GM12878 (cell line): Measurements from ENCODE around the gene TPGS2. TPM values are rescaled to one million over a fixed set of nuclear protein-coding genes. Genes with fewer than 3 reads are reported as not detected.

Experiments
- ATAC-seq: fragments of 200-7000 bp; cut with Tn5 transposase; 3 replicates; pipeline ENCODE4 v1.9.1; 2020; ENCODE audit warnings: mild to moderate bottlenecking, moderate library complexity
- BruUV-seq: library from RNA; stranded (reverse); fragments of 400-500 nt; replicated peaks from 2 replicates; lab custom pipeline; 2021; lab: Mats Ljungman, UMichigan
- CTCF ChIA-PET: fragments of 300-600 bp; sonication (Branson Sonifier 250); formaldehyde crosslinking; extraction: SDS; loops from one replicate; lab custom pipeline; 2021; ENCODE audit warnings: inconsistent platforms; lab: Yijun Ruan, JAX
- POLR2A ChIA-PET: fragments of 350-600 bp; formaldehyde crosslinking; extraction: SDS; loops from one replicate; lab custom pipeline; 2021; ENCODE audit warnings: inconsistent platforms; lab: Charles Lee
- RAD21 ChIA-PET: fragments of 300-600 bp; sonication (Branson Sonifier 250); formaldehyde crosslinking; loops from one replicate; lab custom pipeline; 2023; ENCODE audit warnings: antibody characterized with exemption; ENCODE audit not compliant: unreplicated experiment; lab: Charles Lee
- SMC1A ChIA-PET: fragments of 300-600 bp; sonication (Branson Sonifier 250); formaldehyde crosslinking; loops from one replicate; lab custom pipeline; 2023; ENCODE audit not compliant: unreplicated experiment, uncharacterized antibody; lab: Charles Lee
- DNase-seq: peaks from one replicate; pipeline ENCODE4 v3.0.0-alpha.2; 2011; ENCODE audit warnings: low read depth, low spot score
- FAIRE-seq: peaks from 3 replicates; lab custom pipeline; 2011; peaks lifted over from hg19 to GRCh38; lab: Jason Lieb, UNC
- H2AFZ ChIP-seq: 2 replicates; pipeline ENCODE4 v1.6.0; 2011; ENCODE audit warnings: low read depth, low read length, control low read depth; ENCODE audit not compliant: control insufficient read depth
- H3K27ac ChIP-seq: 2 replicates; pipeline ENCODE4 v1.5.1; 2011; ENCODE audit warnings: control low read depth; ENCODE audit not compliant: control insufficient read depth, insufficient read depth
- H3K27me3 ChIP-seq, 2 experiments: replicated peaks in 1 of 2; 2 replicates each; pipeline versions ENCODE4 v1.6.0 to v1.6.1; 2011; ENCODE audit warnings: low read length in 1 of 2; ENCODE audit not compliant: control insufficient read depth in 2 of 2, insufficient read depth in 2 of 2
- H3K36me3 ChIP-seq, 2 experiments: 2 replicates each; pipeline ENCODE4 v1.5.1; 2011; ENCODE audit warnings: low read length in 1 of 2; ENCODE audit not compliant: control insufficient read depth in 2 of 2, insufficient read depth in 2 of 2
- H3K4me1 ChIP-seq: 2 replicates; pipeline ENCODE4 v1.6.1; 2011; ENCODE audit warnings: mild to moderate bottlenecking, low read length, moderate library complexity, mixed read lengths; ENCODE audit not compliant: control insufficient read depth, insufficient read depth
- H3K4me2 ChIP-seq: 2 replicates; pipeline ENCODE4 v1.6.0; 2011; ENCODE audit warnings: control low read depth; ENCODE audit not compliant: control insufficient read depth, insufficient read depth
- H3K4me3 ChIP-seq: fragments of 200-600 bp; sonication (generic); 2 replicates; pipeline ENCODE4 v1.5.1; 2016
- H3K79me2 ChIP-seq: 2 replicates; pipeline ENCODE4 v1.6.0; 2011; ENCODE audit warnings: low read length; ENCODE audit not compliant: control insufficient read depth, insufficient read depth
- H3K9ac ChIP-seq: 2 replicates; pipeline ENCODE4 v1.8.0; 2011; ENCODE audit warnings: low read length, control low read depth, mixed read lengths; ENCODE audit not compliant: control insufficient read depth, insufficient read depth
- H3K9me3 ChIP-seq: replicated peaks from 3 replicates; pipeline ENCODE4 v1.5.1; 2011; ENCODE audit warnings: mild to moderate bottlenecking, low read length; ENCODE audit not compliant: control insufficient read depth, insufficient read depth
- H4K20me1 ChIP-seq: 2 replicates; pipeline ENCODE4 v1.6.0; 2011; ENCODE audit not compliant: control insufficient read depth, insufficient read depth
- DPF2 ChIP-seq: fragments of 450-650 bp; IDR thresholded peaks from 2 replicates; pipeline ENCODE4 v1.6.1; 2017; ENCODE audit warnings: mild to moderate bottlenecking
- E4F1 ChIP-seq: fragments of 450-650 bp; IDR thresholded peaks from 2 replicates; pipeline ENCODE4 v1.6.1; 2018; ENCODE audit warnings: borderline replicate concordance, mild to moderate bottlenecking; ENCODE audit not compliant: partially characterized antibody
- GATAD2B ChIP-seq: fragments of 450-650 bp; conservative IDR thresholded peaks from 2 replicates; pipeline ENCODE4 v1.6.1; 2017; ENCODE audit warnings: low read depth, mild to moderate bottlenecking, moderate library complexity
- MTA2 ChIP-seq: fragments of 450-650 bp; IDR thresholded peaks from 2 replicates; pipeline ENCODE4 v1.6.1; 2016; ENCODE audit warnings: low read depth, mild to moderate bottlenecking, moderate library complexity
- MYB ChIP-seq: fragments of 150-350 bp; IDR thresholded peaks from 2 replicates; pipeline ENCODE4 v1.6.1; 2014; ENCODE audit warnings: mild to moderate bottlenecking, low read depth, low read length, borderline replicate concordance
- NKRF ChIP-seq: fragments of 450-650 bp; conservative IDR thresholded peaks from 2 replicates; pipeline ENCODE4 v1.6.1; 2017; ENCODE audit warnings: mild to moderate bottlenecking, moderate library complexity
- SP1 ChIP-seq: IDR thresholded peaks from one replicate; pipeline ENCODE4 v1.6.1; 2011; ENCODE audit warnings: low read depth, low read length
- in situ Hi-C: fragments of 300-500 bp; cut with MboI; formaldehyde crosslinking; loops from 9 replicates; pipeline ENCODE4 v1.14.3; 2018; ENCODE audit warnings: mixed read lengths
- intact Hi-C: fragments of 100-400 bp; cut with micrococcal nuclease; formaldehyde crosslinking; loops from one replicate; pipeline ENCODE4 v1.14.2; 2022; ENCODE audit not compliant: unreplicated experiment
- polyA plus RNA-seq, 11 experiments: library from polyadenylated mRNA; depleted of rRNA in 4 of 11; unstranded in 6 of 11; stranded (reverse) in 5 of 11; fragments of >200 nt; fragmentation: Nextera tagmentation in 4 of 11; fragmentation: Illumina TruSeq in 1 of 11; extraction: Ambion mirVana in 4 of 11; extraction: Trizol in 1 of 11; gene quantifications; 1 replicate in 1 of 11; 2 replicates in 10 of 11; pipeline versions ENCODE4 v1.2.1 to v1.2.3, GENCODE V29; 2011 to 2016; ENCODE audit warnings: inconsistent platforms in 2 of 11, missing spikeins in 2 of 11, low read depth in 1 of 11
- total RNA-seq, 4 experiments: library from RNA; depleted of rRNA in 3 of 4; stranded (reverse); fragments of >200 nt in 3 of 4; fragmentation: Illumina TruSeq in 1 of 4; extraction: Trizol in 1 of 4; gene quantifications; 2 replicates each; pipeline versions ENCODE4 v1.2.1 to v1.2.3, GENCODE V29; 2013 to 2021

TPGS2 gene
- total and polyA plus RNA-seq, 10 of the 15 experiments (the other 5 are each of a cell fraction or from before 2014, with no cell fraction given), result 39.8 to 181 (median 88.9) TPM

- TF ChIP-seq E4F1 (no peak), GATAD2B (no peak), DPF2 (no peak), MYB (no peak), SP1 (no peak)
These were observed 7.1 kb downstream of the TPGS2 start (continued) for GRCh38 chr18:36821681-36822080.

GRCh38 chr18:36819621-36820020, 9.2 kb downstream of the TPGS2 start:
- TF ChIP-seq MTA2, result no peak
- no peak for TF ChIP-seq NKRF
- CTCF ChIA-PET, result interaction anchor here (0.5 to 1.4 kb wide), 3 partner anchors 9 to 361 kb away, joined by 3 to 4 read pairs (median 3); no protein-coding TSS in a partner anchor
- BruUV-seq, result no TSS peak
- H3K27me3 ChIP-seq, result no peaks in the 10 kb centered on the region
- no peaks in the 10 kb centered on the region for H3K79me2 ChIP-seq
- no peak overlapping the region for H3K4me3 ChIP-seq
- SMC1A ChIA-PET, result interaction anchor here (1.5 kb wide), 1 partner anchor 15 kb away, joined by 4 read pairs; no protein-coding TSS in a partner anchor
- in situ Hi-C loops, result loop anchor here (25.0 kb wide), 1 partner anchor 1232 kb away; the partner anchor contains the start of gene GALNT1
- H2AFZ ChIP-seq, result no peak overlapping the region
- peaks cover 4 to 5% of the 10 kb centered on the region in 2 experiments; a peak in 3 of 4 replicates for H3K36me3 ChIP-seq
- intact Hi-C loops, result no loop called here
- no peaks in the 10 kb centered on the region for H3K9me3 ChIP-seq
- H3K9ac ChIP-seq, result no peak overlapping the region
- H3K27ac ChIP-seq, result no peak overlapping the region
- H3K4me2 ChIP-seq, result no peak overlapping the region
- ATAC-seq (no peak), FAIRE-seq (no peak), DNase-seq (no peak)
- POLR2A ChIA-PET, result no interaction called here
- H3K4me1 ChIP-seq, result no peaks in the 10 kb centered on the region; the same call in 1 of the 2 replicates
- RAD21 ChIA-PET, result no interaction called here
- no peaks in the 10 kb centered on the region for H4K20me1 ChIP-seq
